B cell (primary cell): ENCODE measurements around the gene FAM168A. TPM values are rescaled to one million over a fixed set of nuclear protein-coding genes. Genes with fewer than 3 reads are reported as not detected.

Experiments used
- ATAC-seq: fragments of 200-7000 bp; cut with Tn5 transposase; one replicate; pipeline ENCODE4 v1.10.0; 2021; ENCODE audit warnings: low read depth, mild to moderate bottlenecking, moderate number of reproducible peaks, moderate library complexity
- CTCF ChIA-PET: fragments of 350-600 bp; sonication (Branson Sonifier 250); formaldehyde crosslinking; loops from one replicate; lab custom pipeline; 2021; ENCODE audit warnings: antibody characterized with exemption, inconsistent platforms; lab: Charles Lee
- POLR2A ChIA-PET: fragments of 350-600 bp; sonication (Branson Sonifier 250); formaldehyde crosslinking; loops from one replicate; lab custom pipeline; 2021; ENCODE audit warnings: antibody characterized with exemption; lab: Charles Lee
- DNase-seq: peaks from one replicate; pipeline ENCODE4 v3.0.0; 2013
- H2AFZ ChIP-seq: 2 replicates; pipeline ENCODE4 v1.6.1; 2012; ENCODE audit warnings: mild to moderate bottlenecking, low read depth, low read length; ENCODE audit not compliant: insufficient read depth, poor library complexity, severe bottlenecking
- H3K27ac ChIP-seq, 2 donors: 1 replicate in 1 of 2; 2 replicates in 1 of 2; pipeline ENCODE4 v1.5.1; 2012 to 2013; ENCODE audit warnings: low read length in 2 of 2, mild to moderate bottlenecking in 2 of 2, moderate library complexity in 1 of 2
- H3K27me3 ChIP-seq, 4 experiments: fragments of 200-600 bp in 1 of 4; sonication (generic) in 1 of 4; replicated peaks in 1 of 4; 1 replicate in 2 of 4; 2 replicates in 2 of 4; pipeline versions ENCODE4 v1.6.1 to v1.7.0; 2013 to 2016; ENCODE audit warnings: low read length in 3 of 4, mild to moderate bottlenecking in 2 of 4, mixed read lengths in 1 of 4, moderate library complexity in 1 of 4; ENCODE audit not compliant: insufficient read depth in 4 of 4, control insufficient read depth in 3 of 4; ENCODE audit errors: control extremely low read depth in 1 of 4
- H3K36me3 ChIP-seq, 2 experiments: replicated peaks in 1 of 2; 1 replicate in 1 of 2; 2 replicates in 1 of 2; pipeline versions ENCODE4 v1.6.1 to v1.7.1; 2013; ENCODE audit warnings: low read length in 1 of 2; ENCODE audit not compliant: insufficient read depth in 2 of 2, control insufficient read depth in 1 of 2; ENCODE audit errors: control extremely low read depth in 1 of 2, extremely low read depth in 1 of 2
- H3K4me1 ChIP-seq, 2 donors: fragments of 200-600 bp in 1 of 2; sonication (generic) in 1 of 2; 1 replicate in 1 of 2; 2 replicates in 1 of 2; pipeline versions ENCODE4 v1.5.1 to v1.6.1; 2013 to 2017; ENCODE audit warnings: low read length in 2 of 2; ENCODE audit not compliant: control insufficient read depth in 2 of 2, insufficient read depth in 2 of 2
- H3K4me2 ChIP-seq: replicated peaks from 2 replicates; pipeline ENCODE3; 2012; ENCODE audit warnings: mild to moderate bottlenecking, low read depth, low read length; ENCODE audit not compliant: poor library complexity, severe bottlenecking
- H3K4me3 ChIP-seq, 5 experiments: fragments of 200-600 bp in 1 of 5; sonication (generic) in 1 of 5; 1 replicate in 3 of 5; 2 replicates in 2 of 5; pipeline versions ENCODE4 v1.5.1 to v1.7.0; 2011 to 2016; ENCODE audit warnings: low read length in 4 of 5, mild to moderate bottlenecking in 4 of 5, low read depth in 2 of 5, control low read depth in 1 of 5, moderate library complexity in 1 of 5; ENCODE audit not compliant: insufficient read depth in 1 of 5; ENCODE audit errors: control extremely low read depth in 1 of 5, extremely low read depth in 1 of 5
- H3K79me2 ChIP-seq: fragments of 200-600 bp; sonication (generic); one replicate; pipeline ENCODE4 v1.6.0; 2016; ENCODE audit warnings: low read length; ENCODE audit not compliant: control insufficient read depth, insufficient read depth
- H3K9ac ChIP-seq: fragments of 200-600 bp; sonication (generic); 2 replicates; pipeline ENCODE4 v1.6.1; 2017; ENCODE audit warnings: mild to moderate bottlenecking, low read length, moderate library complexity
- H3K9me3 ChIP-seq, 3 donors: one replicate each; pipeline versions ENCODE4 v1.6.1 to v1.7.1; 2013; ENCODE audit warnings: low read length in 2 of 3; ENCODE audit not compliant: control insufficient read depth in 2 of 3, insufficient read depth in 1 of 3; ENCODE audit errors: control extremely low read depth in 1 of 3
- H4K20me1 ChIP-seq: 2 replicates; pipeline ENCODE4 v1.6.0; 2012; ENCODE audit warnings: mild to moderate bottlenecking, low read length; ENCODE audit not compliant: insufficient read depth, control insufficient read depth, poor library complexity, severe bottlenecking
- H3K27ac Mint-ChIP-seq: one replicate; pipeline ENCODE4 v1.8.0; 2021; ENCODE audit warnings: mixed read lengths
- H3K27me3 Mint-ChIP-seq: one replicate; pipeline ENCODE4 v1.8.0; 2021; ENCODE audit warnings: mixed read lengths
- H3K4me1 Mint-ChIP-seq: one replicate; pipeline ENCODE4 v1.8.0; 2021; ENCODE audit warnings: mixed read lengths
- H3K4me3 Mint-ChIP-seq: one replicate; pipeline ENCODE4 v1.8.0; 2021; ENCODE audit warnings: mixed read lengths
- H3K9me3 Mint-ChIP-seq: one replicate; pipeline ENCODE4 v1.8.0; 2022; ENCODE audit warnings: mixed read lengths; ENCODE audit not compliant: insufficient read depth
- EZH2 ChIP-seq: IDR thresholded peaks from 2 replicates; pipeline ENCODE4 v1.6.1; 2012; ENCODE audit warnings: borderline replicate concordance, low read depth, mild to moderate bottlenecking, moderate library complexity, low read length; ENCODE audit not compliant: insufficient read depth, poor library complexity, severe bottlenecking
- WGBS: methylation state at CpG from one replicate; pipeline ENCODE4 v1.1.5; 2013; ENCODE audit warnings: missing lambda C conversion rate; ENCODE audit not compliant: insufficient coverage; 5-methylcytosine and 5-hydroxymethylcytosine counted together
- intact Hi-C: fragments of 100-400 bp; cut with micrococcal nuclease; formaldehyde crosslinking; loops from one replicate; pipeline ENCODE4 v1.10.0; 2022
- polyA plus RNA-seq: library from polyadenylated mRNA; depleted of rRNA; stranded (reverse); fragments of >200 nt; gene quantifications from 2 replicates; pipeline ENCODE4 v1.2.3, GENCODE V29; 2012
- total RNA-seq, 2 donors: library from RNA; stranded (reverse); fragments of 120-200 nt in 1 of 2; gene quantifications; 1 replicate in 1 of 2; 2 replicates in 1 of 2; pipeline versions ENCODE4 v1.2.3 to v1.2.4, GENCODE V29; 2013 to 2022
- TF ChIP-seq, protein P1 (sequence below): fragments of 200-600 bp; IDR thresholded peaks from one replicate; pipeline ENCODE4 v1.8.0; 2022; ENCODE audit warnings: antibody characterized with exemption, mild to moderate bottlenecking

Gene FAM168A
- total and polyA plus RNA-seq, 2 donors (not counting 1 experiment from before 2014, with no cell fraction given): 11.0 to 26.8 TPM

DNA sequence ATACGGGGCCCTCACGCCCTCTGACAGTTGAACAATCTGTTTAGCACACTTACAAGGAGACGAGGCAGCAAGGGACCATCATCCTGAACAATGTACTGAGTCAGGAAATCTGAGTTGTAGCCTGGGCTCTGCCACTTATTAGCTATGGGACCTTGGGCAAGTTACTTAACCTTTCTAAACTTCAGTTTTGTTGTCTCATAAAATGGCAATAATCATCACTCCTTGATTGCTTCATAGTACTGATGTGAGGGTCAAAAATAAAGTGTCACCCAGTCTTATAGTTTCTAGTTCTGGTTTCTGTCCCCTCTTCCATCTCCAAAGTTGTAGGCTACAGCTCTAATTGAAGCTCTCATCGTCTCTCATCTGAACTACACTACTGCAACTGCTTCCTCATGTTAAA lies 175.0 kb downstream of the FAM168A start:
- H3K4me3 Mint-ChIP-seq: no peak overlapping the region
- Histone ChIP-seq H3K4me1 (no peaks in the 10 kb centered on the region), H2AFZ (no peak overlapping the region), H3K9me3 (no peaks in the 10 kb centered on the region), H3K4me3 (no peak overlapping the region), H3K36me3 (peaks cover 0 to 13% of the 10 kb centered on the region in 2 experiments), H3K27me3 (no peaks in the 10 kb centered on the region), H3K79me2 (no peaks in the 10 kb centered on the region), H4K20me1 (no peaks in the 10 kb centered on the region), H3K27ac (no peak overlapping the region), H3K9ac (no peak overlapping the region), H3K4me2 (no peak overlapping the region)
- H3K27me3 Mint-ChIP-seq: no peaks in the 10 kb centered on the region
- no peak for DNase-seq
- H3K27ac Mint-ChIP-seq: no peak overlapping the region
- TF ChIP-seq, protein P1, sequence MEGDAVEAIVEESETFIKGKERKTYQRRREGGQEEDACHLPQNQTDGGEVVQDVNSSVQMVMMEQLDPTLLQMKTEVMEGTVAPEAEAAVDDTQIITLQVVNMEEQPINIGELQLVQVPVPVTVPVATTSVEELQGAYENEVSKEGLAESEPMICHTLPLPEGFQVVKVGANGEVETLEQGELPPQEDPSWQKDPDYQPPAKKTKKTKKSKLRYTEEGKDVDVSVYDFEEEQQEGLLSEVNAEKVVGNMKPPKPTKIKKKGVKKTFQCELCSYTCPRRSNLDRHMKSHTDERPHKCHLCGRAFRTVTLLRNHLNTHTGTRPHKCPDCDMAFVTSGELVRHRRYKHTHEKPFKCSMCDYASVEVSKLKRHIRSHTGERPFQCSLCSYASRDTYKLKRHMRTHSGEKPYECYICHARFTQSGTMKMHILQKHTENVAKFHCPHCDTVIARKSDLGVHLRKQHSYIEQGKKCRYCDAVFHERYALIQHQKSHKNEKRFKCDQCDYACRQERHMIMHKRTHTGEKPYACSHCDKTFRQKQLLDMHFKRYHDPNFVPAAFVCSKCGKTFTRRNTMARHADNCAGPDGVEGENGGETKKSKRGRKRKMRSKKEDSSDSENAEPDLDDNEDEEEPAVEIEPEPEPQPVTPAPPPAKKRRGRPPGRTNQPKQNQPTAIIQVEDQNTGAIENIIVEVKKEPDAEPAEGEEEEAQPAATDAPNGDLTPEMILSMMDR: no peak
- TF ChIP-seq EZH2: no peak
- H3K9me3 Mint-ChIP-seq: no peaks in the 10 kb centered on the region
- CTCF ChIA-PET: interaction anchor here (1.0 to 1.7 kb wide), 4 partner anchors 9 to 239 kb away, joined by 3 to 7 read pairs (median 4); no protein-coding TSS in a partner anchor
- no peak for ATAC-seq
- intact Hi-C loops: no loop called here
- 91% methylated on average over 4 of the region's 4 CpGs for WGBS
- H3K4me1 Mint-ChIP-seq: peaks cover 11% of the 10 kb centered on the region
- POLR2A ChIA-PET: no interaction called here

DNA sequence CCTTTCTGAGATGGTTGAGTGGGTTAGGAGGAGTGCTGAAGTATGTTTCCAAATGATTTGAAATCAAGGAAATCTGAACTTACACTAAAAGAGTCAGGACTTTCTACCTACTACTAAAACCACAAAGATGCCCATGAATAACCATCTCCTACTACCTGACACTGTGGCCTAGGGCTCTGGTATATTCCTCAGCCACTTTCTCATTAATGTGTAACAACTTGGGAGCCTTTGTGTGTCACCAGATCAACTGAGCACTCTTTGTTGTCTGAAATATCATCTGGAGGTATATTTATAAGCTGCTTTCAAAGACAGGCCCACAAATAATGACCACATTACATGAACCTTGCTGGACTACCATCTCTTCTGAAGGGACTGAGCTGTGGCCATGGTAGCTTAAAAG lies 177.8 kb downstream of the FAM168A start:
- POLR2A ChIA-PET: no interaction called here
- no peaks in the 10 kb centered on the region for H4K20me1 ChIP-seq
- H3K27ac ChIP-seq: no peak overlapping the region
- ATAC-seq (no peak), DNase-seq (no peak)
- no peaks in the 10 kb centered on the region for H3K9me3 Mint-ChIP-seq
- no peak overlapping the region for H2AFZ ChIP-seq
- CTCF ChIA-PET: interaction anchor here (1.1 kb wide), 1 partner anchor 69 kb away, joined by 3 read pairs; no protein-coding TSS in a partner anchor
- no peak for TF ChIP-seq EZH2
- TF ChIP-seq, protein P1: no peak
- peaks cover 9% of the 10 kb centered on the region for H3K4me1 Mint-ChIP-seq
- no peak overlapping the region for H3K4me3 ChIP-seq
- no peak overlapping the region for H3K4me2 ChIP-seq
- no peaks in the 10 kb centered on the region for H3K79me2 ChIP-seq
- peaks cover 4 to 22% of the 10 kb centered on the region in 2 experiments for H3K36me3 ChIP-seq
- intact Hi-C loops: no loop called here
- H3K27me3 Mint-ChIP-seq: no peaks in the 10 kb centered on the region
- H3K27me3 ChIP-seq: no peaks in the 10 kb centered on the region
- no peak overlapping the region for H3K9ac ChIP-seq
- no peak overlapping the region for H3K4me3 Mint-ChIP-seq
- H3K4me1 ChIP-seq: no peaks in the 10 kb centered on the region
- no peak overlapping the region for H3K27ac Mint-ChIP-seq
- H3K9me3 ChIP-seq: no peaks in the 10 kb centered on the region
